H9 (cell line): ENCODE results near the gene ST8SIA2. TPM values are rescaled to one million over a fixed set of nuclear protein-coding genes. Genes with fewer than 3 reads are reported as not detected.

Experiments used
- DNase-seq: peaks from one replicate; pipeline ENCODE4 v3.0.0-alpha.2; 2017
- H2AFZ ChIP-seq: one replicate; pipeline ENCODE4 v1.6.1; 2013; ENCODE audit warnings: mild to moderate bottlenecking, low read length, control low read depth, moderate library complexity
- H2AK5ac ChIP-seq: 2 replicates; pipeline ENCODE4 v1.6.1; 2013; ENCODE audit warnings: low read length, control low read depth, mixed read lengths; ENCODE audit not compliant: insufficient read length
- H2BK120ac ChIP-seq: one replicate; pipeline ENCODE4 v1.6.1; 2013; ENCODE audit warnings: low read depth, mild to moderate bottlenecking, low read length, control low read depth, inconsistent platforms; ENCODE audit not compliant: poor library complexity, severe bottlenecking
- H2BK12ac ChIP-seq: 2 replicates; pipeline ENCODE4 v1.6.1; 2013; ENCODE audit warnings: low read length, control low read depth, mixed read lengths, low read depth; ENCODE audit not compliant: insufficient read length
- H2BK15ac ChIP-seq: 2 replicates; pipeline ENCODE4 v1.6.1; 2013; ENCODE audit warnings: low read depth, low read length, control low read depth
- H2BK20ac ChIP-seq: one replicate; pipeline ENCODE4 v1.6.1; 2013; ENCODE audit warnings: low read depth, mild to moderate bottlenecking, low read length, control low read depth, inconsistent platforms; ENCODE audit not compliant: poor library complexity, severe bottlenecking
- H2BK5ac ChIP-seq: 2 replicates; pipeline ENCODE4 v1.6.1; 2013; ENCODE audit warnings: low read length, control low read depth, mixed read lengths; ENCODE audit not compliant: insufficient read length
- H3K14ac ChIP-seq: 2 replicates; pipeline ENCODE4 v1.6.1; 2013; ENCODE audit warnings: low read length, control low read depth; ENCODE audit not compliant: insufficient read depth
- H3K18ac ChIP-seq: 2 replicates; pipeline ENCODE4 v1.6.1; 2013; ENCODE audit warnings: low read depth, mild to moderate bottlenecking, mixed read lengths, low read length, control low read depth; ENCODE audit not compliant: insufficient read length
- H3K23ac ChIP-seq: 2 replicates; pipeline ENCODE4 v1.6.1; 2013; ENCODE audit warnings: low read length, control low read depth, mixed read lengths, low read depth; ENCODE audit not compliant: insufficient read length
- H3K23me2 ChIP-seq: 2 replicates; pipeline ENCODE4 v1.6.1; 2013; ENCODE audit warnings: low read depth, mild to moderate bottlenecking, mixed read lengths, low read length, control low read depth; ENCODE audit not compliant: insufficient read length, poor library complexity, severe bottlenecking
- H3K27ac ChIP-seq: 2 replicates; pipeline ENCODE4 v1.5.1; 2013; ENCODE audit warnings: low read length, control low read depth, mixed read lengths, low read depth; ENCODE audit not compliant: insufficient read length
- H3K27me3 ChIP-seq: 2 replicates; pipeline ENCODE4 v1.6.1; 2013; ENCODE audit warnings: low read length, control low read depth, inconsistent platforms; ENCODE audit not compliant: insufficient read depth
- H3K4ac ChIP-seq: 2 replicates; pipeline ENCODE4 v1.6.1; 2013; ENCODE audit warnings: low read depth, mild to moderate bottlenecking, control low read depth, inconsistent platforms, low read length, moderate library complexity
- H3K4me1 ChIP-seq: 2 replicates; pipeline ENCODE4 v1.6.1; 2013; ENCODE audit warnings: low read length, control low read depth, inconsistent platforms; ENCODE audit not compliant: insufficient read depth
- H3K4me2 ChIP-seq: 2 replicates; pipeline ENCODE4 v1.6.1; 2013; ENCODE audit warnings: low read length, control low read depth, mixed read lengths; ENCODE audit not compliant: insufficient read length, insufficient read depth
- H3K56ac ChIP-seq: 2 replicates; pipeline ENCODE4 v1.6.1; 2013; ENCODE audit warnings: low read depth, mild to moderate bottlenecking, mixed read lengths, low read length, control low read depth; ENCODE audit not compliant: insufficient read length
- H3K79me1 ChIP-seq: 2 replicates; pipeline ENCODE4 v1.6.1; 2013; ENCODE audit warnings: low read depth, mild to moderate bottlenecking, moderate library complexity, low read length, control low read depth, inconsistent platforms; ENCODE audit not compliant: insufficient read depth, poor library complexity, severe bottlenecking
- H3K79me2 ChIP-seq: 2 replicates; pipeline ENCODE4 v1.6.1; 2013; ENCODE audit warnings: low read length, control low read depth, inconsistent platforms; ENCODE audit not compliant: insufficient read depth
- H3K9ac ChIP-seq: 2 replicates; pipeline ENCODE4 v1.6.1; 2013; ENCODE audit warnings: low read length, control low read depth, mixed read lengths; ENCODE audit not compliant: insufficient read length; ENCODE audit errors: extremely low read depth
- H3K9me3 ChIP-seq: one replicate; pipeline ENCODE4 v1.6.1; 2013; ENCODE audit warnings: low read depth, low read length, inconsistent platforms; ENCODE audit not compliant: control insufficient read depth
- H3T11ph ChIP-seq: one replicate; pipeline ENCODE4 v1.6.1; 2013; ENCODE audit warnings: mild to moderate bottlenecking, low read length, control low read depth, inconsistent platforms
- H4K20me1 ChIP-seq: one replicate; pipeline ENCODE4 v1.6.1; 2013; ENCODE audit not compliant: control insufficient read depth, insufficient read length, insufficient read depth
- H4K5ac ChIP-seq: 2 replicates; pipeline ENCODE4 v1.6.1; 2013; ENCODE audit warnings: low read depth, mild to moderate bottlenecking, mixed read lengths, low read length, control low read depth; ENCODE audit not compliant: insufficient read length
- H4K8ac ChIP-seq: replicated peaks from 2 replicates; pipeline ENCODE4 v1.6.1; 2013; ENCODE audit warnings: low read length, control low read depth, mixed read lengths, low read depth; ENCODE audit not compliant: insufficient read length
- H4K91ac ChIP-seq: 2 replicates; pipeline ENCODE4 v1.6.1; 2013; ENCODE audit warnings: low read depth, mild to moderate bottlenecking, moderate library complexity, mixed read lengths, low read length, control low read depth; ENCODE audit not compliant: insufficient read length
- H3K27ac Mint-ChIP-seq, 3 experiments: 2 replicates in 2 of 3; 3 replicates in 1 of 3; pipeline ENCODE4 v1.8.0; 2020 to 2021; ENCODE audit warnings: mixed read lengths in 3 of 3, mild to moderate bottlenecking in 1 of 3, moderate library complexity in 1 of 3
- H3K27me3 Mint-ChIP-seq: 2 replicates; pipeline ENCODE4 v1.8.0; 2021; ENCODE audit warnings: low read depth, mild to moderate bottlenecking, moderate library complexity, mixed read lengths
- H3K36me3 Mint-ChIP-seq, 3 experiments: 2 replicates in 2 of 3; 3 replicates in 1 of 3; pipeline ENCODE4 v1.8.0; 2020 to 2021; ENCODE audit warnings: low read depth in 3 of 3, mixed read lengths in 3 of 3; ENCODE audit not compliant: insufficient read depth in 1 of 3
- H3K4me1 Mint-ChIP-seq, 2 experiments: 2 replicates each; pipeline ENCODE4 v1.8.0; 2020; ENCODE audit warnings: mixed read lengths in 2 of 2
- H3K4me3 Mint-ChIP-seq, 2 experiments: 2 replicates in 1 of 2; 3 replicates in 1 of 2; pipeline ENCODE4 v1.8.0; 2020 to 2021; ENCODE audit warnings: mild to moderate bottlenecking in 2 of 2, mixed read lengths in 2 of 2, moderate library complexity in 1 of 2
- H3K9me3 Mint-ChIP-seq, 2 experiments: 2 replicates in 1 of 2; 3 replicates in 1 of 2; pipeline ENCODE4 v1.8.0; 2020; ENCODE audit warnings: mild to moderate bottlenecking in 2 of 2, mixed read lengths in 2 of 2, moderate library complexity in 1 of 2
- WGBS: extraction: QIAGEN DNeasy Blood & Tissue Kit; methylation state at CpG from one replicate; pipeline ENCODE4 v1.1.7; 2013; ENCODE audit warnings: missing lambda C conversion rate, low lambda C conversion rate, mixed read lengths; ENCODE audit not compliant: insufficient read length; ENCODE audit errors: extremely low coverage; 5-methylcytosine and 5-hydroxymethylcytosine counted together
- total RNA-seq: library from RNA; stranded (reverse); gene quantifications from 2 replicates; pipeline ENCODE4 v1.2.1, GENCODE V29; 2021
- TF ChIP-seq, protein P1 (sequence below): fragments of 200-600 bp; sonication (generic); conservative IDR thresholded peaks from 3 replicates; pipeline ENCODE4 v1.8.0; 2021; ENCODE audit warnings: antibody characterized with exemption, mild to moderate bottlenecking

The ST8SIA2 gene
- total RNA-seq, 1 experiment from 2014 or later, result 1.8 TPM

- Histone ChIP-seq H3K79me1 (no peaks in the 10 kb centered on the region), H3K27ac (no peak overlapping the region), H3K18ac (no peak overlapping the region), H2BK5ac (no peak overlapping the region), H3T11ph (no peak overlapping the region), H3K79me2 (no peaks in the 10 kb centered on the region), H4K20me1 (no peaks in the 10 kb centered on the region), H3K23ac (no peak overlapping the region), H3K9me3 (no peaks in the 10 kb centered on the region), H3K4me1 (no peaks in the 10 kb centered on the region; the same call in 1 of the 2 replicates), H2AK5ac (no peak overlapping the region), H2BK15ac (no peak overlapping the region), H2BK20ac (no peak overlapping the region), H3K9ac (no peak overlapping the region), H3K4ac (no peak overlapping the region), H2AFZ (no peak overlapping the region), H2BK12ac (no peak overlapping the region), H3K27me3 (no peaks in the 10 kb centered on the region), H4K91ac (no peak overlapping the region), H3K4me2 (no peak overlapping the region), H4K8ac (no peak overlapping the region), H3K56ac (no peak overlapping the region), H3K14ac (no peak overlapping the region), H3K23me2 (no peaks in the 10 kb centered on the region), H4K5ac (no peak overlapping the region), H2BK120ac (no peak overlapping the region)
- H3K9me3 Mint-ChIP-seq, result no peaks in the 10 kb centered on the region
- H3K27ac Mint-ChIP-seq, result no peak overlapping the region
- H3K36me3 Mint-ChIP-seq, result no peaks in the 10 kb centered on the region
- H3K4me3 Mint-ChIP-seq, result no peak overlapping the region
- TF ChIP-seq, protein P1, sequence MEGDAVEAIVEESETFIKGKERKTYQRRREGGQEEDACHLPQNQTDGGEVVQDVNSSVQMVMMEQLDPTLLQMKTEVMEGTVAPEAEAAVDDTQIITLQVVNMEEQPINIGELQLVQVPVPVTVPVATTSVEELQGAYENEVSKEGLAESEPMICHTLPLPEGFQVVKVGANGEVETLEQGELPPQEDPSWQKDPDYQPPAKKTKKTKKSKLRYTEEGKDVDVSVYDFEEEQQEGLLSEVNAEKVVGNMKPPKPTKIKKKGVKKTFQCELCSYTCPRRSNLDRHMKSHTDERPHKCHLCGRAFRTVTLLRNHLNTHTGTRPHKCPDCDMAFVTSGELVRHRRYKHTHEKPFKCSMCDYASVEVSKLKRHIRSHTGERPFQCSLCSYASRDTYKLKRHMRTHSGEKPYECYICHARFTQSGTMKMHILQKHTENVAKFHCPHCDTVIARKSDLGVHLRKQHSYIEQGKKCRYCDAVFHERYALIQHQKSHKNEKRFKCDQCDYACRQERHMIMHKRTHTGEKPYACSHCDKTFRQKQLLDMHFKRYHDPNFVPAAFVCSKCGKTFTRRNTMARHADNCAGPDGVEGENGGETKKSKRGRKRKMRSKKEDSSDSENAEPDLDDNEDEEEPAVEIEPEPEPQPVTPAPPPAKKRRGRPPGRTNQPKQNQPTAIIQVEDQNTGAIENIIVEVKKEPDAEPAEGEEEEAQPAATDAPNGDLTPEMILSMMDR, result no peak
- H3K4me1 Mint-ChIP-seq, result peaks cover 7 to 8% of the 10 kb centered on the region in 2 experiments; a peak in 3 of 4 replicates
- H3K27me3 Mint-ChIP-seq, result peaks cover 4% of the 10 kb centered on the region
- WGBS, result no CpG with 5 or more reads among the region's 8 CpGs
- DNase-seq, result peak; percentile 15
Observed at GRCh38 chr15:92466834-92467233, 73.2 kb downstream of the ST8SIA2 start.
